GM15510 (cell line): ENCODE measurements around the gene CSMD2.

ENCODE experiments used
- POLR2A ChIP-seq: IDR thresholded peaks from 3 replicates; pipeline ENCODE4 v1.6.1; 2011; ENCODE audit warnings: borderline replicate concordance; ENCODE audit not compliant: insufficient read length; ENCODE audit errors: extremely low read depth

The CSMD2 gene

GRCh38 chr1:34057347-34058130, 107.5 kb downstream of the CSMD2 start:
- no peak for TF ChIP-seq POLR2A

DNA sequence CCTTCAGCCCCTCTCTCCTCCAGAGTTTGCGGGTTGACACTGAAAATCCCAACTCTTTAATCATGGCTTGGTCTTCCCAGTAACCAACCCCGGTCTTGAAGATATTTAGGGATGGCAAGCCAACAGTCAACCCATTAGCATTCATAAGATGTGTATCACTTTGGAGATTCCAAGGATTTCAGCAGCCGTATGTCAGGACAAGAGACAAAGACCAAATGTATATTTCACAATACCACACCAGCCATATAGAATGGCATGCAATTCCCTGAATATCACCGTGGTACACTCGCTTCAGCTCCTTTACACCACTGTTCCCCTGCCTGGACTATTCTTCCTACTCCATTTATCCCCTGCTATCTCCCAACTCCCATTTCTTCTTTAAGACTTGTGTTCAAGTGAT, 109.2 kb downstream of the CSMD2 start:
- no peak for TF ChIP-seq POLR2A

DNA sequence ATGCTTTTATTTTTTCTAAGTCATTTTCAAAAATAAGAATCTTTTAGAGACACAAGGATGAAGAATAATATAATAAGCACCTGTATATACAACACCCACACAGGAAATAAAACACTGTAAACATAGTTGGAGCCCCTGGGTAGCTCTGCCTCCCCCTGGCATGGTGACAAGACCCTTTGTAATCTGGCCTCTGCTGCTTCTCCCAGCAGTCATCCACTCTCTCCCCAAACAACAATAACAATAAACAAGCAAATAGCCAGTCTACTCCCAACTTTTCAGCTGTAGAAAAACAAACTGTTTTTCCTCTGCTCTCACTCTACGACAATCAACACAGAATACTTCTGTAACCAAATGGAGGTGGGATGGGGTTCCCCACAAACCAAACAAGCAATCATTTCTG, 110.1 kb downstream of the CSMD2 start:
- no peak for TF ChIP-seq POLR2A

GRCh38 chr1:34053660-34054059, 111.4 kb downstream of the CSMD2 start:
- no peak for TF ChIP-seq POLR2A

- TF ChIP-seq POLR2A = no peak
Measured at GRCh38 chr1:34052565-34052964, 112.5 kb downstream of the CSMD2 start.

DNA sequence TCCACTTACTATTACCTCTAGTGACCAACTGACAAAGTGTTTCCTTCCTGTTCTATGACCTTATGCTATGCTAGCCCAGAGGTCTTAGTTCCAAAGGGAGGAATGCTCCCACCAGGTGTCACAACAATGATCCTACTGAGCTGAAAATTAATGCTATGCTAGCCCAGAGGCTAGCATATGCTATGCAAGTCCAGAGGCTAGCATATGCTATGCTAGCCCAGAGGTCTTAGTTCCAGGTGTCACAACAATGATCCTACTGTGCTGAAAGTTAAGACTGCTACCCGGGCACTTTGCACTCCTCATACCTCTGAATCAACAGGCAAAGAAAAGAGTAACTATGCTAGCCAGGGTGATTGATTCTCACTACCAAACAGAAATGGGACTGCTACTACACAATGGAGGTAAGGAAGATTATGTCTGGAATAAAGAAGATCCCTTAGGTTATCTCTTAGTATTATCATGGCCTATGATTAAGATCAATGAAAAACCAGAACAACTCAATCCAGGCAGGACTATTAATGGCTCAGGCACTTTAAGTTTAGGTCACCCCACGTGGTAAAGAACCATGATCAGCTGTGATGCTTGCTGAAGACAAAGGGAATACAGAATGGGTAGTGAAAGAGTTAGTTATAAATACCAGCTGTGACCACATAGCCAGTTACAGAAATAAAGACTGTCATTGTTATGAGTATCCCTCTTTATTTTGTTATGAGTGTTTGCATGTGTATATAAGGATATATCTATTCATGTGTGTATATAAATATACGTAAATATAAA, 114.1 kb downstream of the CSMD2 start:
- no peak for TF ChIP-seq POLR2A

- TF ChIP-seq POLR2A = no peak
Measured at GRCh38 chr1:34049994-34050393, 115.0 kb downstream of the CSMD2 start.

DNA sequence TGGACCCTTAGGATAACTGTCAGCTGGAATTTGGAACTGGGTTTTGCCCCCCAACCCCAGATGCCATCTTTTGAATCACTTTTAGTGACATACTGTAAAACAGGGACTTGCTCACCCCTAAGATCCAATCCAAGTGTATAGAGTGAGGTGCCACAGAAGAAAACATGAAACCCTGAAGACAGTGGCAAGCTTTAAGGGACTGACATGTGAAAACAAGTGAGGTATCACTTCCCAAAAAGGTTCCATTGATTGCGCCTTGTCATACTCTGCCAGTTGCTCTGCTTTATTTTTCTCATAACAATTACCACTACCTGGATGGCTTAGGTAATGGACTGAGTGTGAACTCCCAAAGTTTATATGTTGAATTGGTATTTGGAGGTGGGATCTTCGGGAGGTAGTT, 115.6 kb downstream of the CSMD2 start:
- no peak for TF ChIP-seq POLR2A

GRCh38 chr1:34037856-34038255, 127.2 kb downstream of the CSMD2 start:
- TF ChIP-seq POLR2A = no peak

DNA sequence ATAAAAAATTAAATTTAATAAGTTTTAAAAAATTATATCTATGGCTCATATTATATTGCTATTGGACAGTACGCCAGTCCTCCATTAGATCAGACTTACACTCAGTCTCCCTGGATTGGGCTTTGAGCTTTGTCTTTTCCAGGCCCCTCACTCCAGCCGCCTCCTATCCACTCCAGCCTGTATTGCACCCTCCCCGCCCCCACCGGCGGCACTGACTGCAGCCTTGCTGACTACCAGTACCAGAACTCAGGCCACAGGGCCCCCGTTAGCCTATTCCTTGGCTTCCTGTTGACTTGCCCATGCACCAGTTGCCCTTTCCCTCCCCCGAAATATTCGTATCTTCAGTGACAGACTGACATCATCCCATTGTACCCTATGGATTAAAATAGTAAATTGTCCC, 127.9 kb downstream of the CSMD2 start:
- TF ChIP-seq POLR2A = no peak

GRCh38 chr1:34034036-34034435, 131.0 kb downstream of the CSMD2 start:
- no peak for TF ChIP-seq POLR2A

GRCh38 chr1:34029954-34030353, 135.1 kb downstream of the CSMD2 start:
- no peak for TF ChIP-seq POLR2A

GRCh38 chr1:34029515-34029914, 135.5 kb downstream of the CSMD2 start:
- TF ChIP-seq POLR2A = no peak

DNA sequence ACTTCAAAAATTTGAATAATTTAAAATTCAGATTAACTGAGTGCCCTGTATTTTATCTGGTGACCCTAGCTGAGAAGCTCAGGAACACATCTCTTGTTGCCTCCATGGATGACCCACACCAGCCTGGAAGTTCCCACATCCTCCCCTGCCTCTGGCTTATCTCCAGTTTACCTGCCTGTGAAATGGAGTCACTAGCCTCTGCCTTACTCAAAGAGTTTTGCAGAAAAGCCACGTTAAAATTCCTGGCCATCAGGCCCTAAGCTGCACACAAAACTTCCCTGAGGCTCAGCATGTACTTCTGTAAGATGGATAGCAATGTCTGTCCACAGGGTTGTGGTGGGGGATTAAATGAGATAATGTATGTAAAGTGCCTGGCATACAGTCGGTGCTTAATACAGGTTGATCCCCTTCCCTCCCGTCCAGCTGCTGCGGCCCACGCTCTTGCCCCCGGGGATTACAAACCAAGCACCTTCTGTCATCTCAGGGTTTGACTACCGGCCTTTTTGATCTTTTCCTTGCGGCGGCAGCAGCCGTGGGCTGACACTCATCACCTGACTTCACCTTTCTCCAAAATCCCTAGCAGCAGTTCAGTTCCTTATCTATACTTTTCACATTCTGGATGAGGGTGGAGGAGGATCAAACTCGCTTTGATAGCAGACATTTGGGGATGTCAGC, 136.5 kb downstream of the CSMD2 start:
- TF ChIP-seq POLR2A = no peak

DNA sequence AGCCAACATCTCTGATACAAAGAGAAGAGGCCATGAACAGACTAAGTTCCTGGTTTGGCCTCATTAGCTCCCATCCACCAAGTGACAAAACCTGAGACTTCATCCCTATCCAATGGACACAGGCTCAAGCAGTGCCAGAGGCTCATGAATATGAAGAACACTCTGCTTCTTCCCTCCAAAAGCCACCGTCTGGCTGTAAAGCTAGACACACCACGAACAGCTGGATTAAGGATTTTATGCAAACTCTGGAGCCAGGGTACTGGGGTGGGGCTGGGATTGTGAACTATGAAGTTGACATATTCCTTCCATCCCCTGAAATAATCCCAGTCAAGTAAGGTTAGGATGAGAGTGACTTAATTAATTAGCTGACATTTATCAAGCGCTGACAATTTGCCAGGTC, 139.4 kb downstream of the CSMD2 start:
- no peak for TF ChIP-seq POLR2A

DNA sequence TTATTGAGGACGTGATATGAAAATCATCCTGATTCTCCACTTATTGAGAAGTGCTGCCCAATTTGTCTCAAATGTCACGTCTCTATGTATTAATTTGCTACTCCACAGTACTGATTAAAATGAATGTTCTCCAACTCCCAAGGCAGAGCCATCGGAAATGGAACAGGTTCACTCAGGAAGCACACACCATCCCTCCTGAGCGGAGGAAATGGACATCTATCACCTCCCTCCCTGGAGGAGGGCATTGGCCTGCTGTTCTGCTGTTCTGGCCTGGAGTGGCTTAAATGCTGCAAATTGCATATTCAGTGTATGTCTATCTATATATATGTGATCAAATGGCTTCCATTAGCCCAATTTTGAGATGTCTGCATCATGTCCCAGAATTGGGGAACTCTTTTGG, 140.5 kb downstream of the CSMD2 start:
- no peak for TF ChIP-seq POLR2A

DNA sequence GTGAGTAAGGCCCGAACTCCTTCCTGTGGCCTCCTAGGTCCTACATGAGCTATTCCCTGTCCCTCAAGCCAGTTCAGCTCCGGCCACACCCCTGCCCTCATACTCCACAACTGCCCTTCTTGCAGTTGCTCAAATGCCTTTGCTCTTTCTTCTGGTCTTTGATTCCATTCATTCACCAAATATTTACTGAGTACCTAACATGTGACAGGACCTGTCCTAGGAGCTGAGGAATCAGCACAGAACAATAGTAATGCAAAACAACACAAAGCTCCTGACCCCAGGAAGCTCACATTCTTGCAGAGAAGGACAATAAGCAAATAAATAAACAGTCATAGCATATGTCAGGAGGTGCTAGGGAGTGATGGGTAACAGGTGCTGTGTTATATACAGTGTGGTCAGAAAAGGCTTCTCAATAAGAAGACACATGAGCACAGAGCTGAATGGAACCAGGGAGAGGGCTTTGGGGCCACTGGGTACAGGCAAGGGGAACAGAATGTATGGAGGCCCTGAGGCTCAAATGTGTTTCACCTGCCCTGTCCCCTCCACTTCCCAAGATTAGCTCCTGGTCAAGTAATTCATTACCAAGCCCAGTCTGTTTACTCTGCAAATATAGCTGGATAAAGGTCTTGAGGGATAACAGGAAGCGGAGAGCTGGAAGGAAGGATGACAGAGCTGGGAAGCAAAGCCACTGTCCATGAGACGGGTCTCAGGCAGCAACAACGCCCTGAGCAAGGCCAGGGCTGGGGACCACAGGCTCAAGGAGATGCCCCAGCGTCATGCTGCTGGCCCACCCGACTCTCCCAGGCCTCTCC, 145.1 kb downstream of the CSMD2 start:
- no peak for TF ChIP-seq POLR2A
